Measurements from ENCODE around the gene URGCP. TPM values are rescaled to one million over a fixed set of nuclear protein-coding genes. Genes with fewer than 3 reads are reported as not detected.

The URGCP gene
- total RNA-seq, 1 experiment from 2014 or later = 26.6 TPM

GRCh38 chr7:43938892-43939482 is 32.6 kb upstream of the URGCP start:
- Histone ChIP-seq H3K27me3 (replicated peaks; ENCODE audit: insufficient read depth, low read depth, low read length, poor library complexity) (no peaks in the 10 kb centered on the region), H3K27ac (ENCODE audit: low read depth, low read length, poor library complexity, severe bottlenecking) (no peak overlapping the region), H3K9me3 (ENCODE audit: low read depth, low read length, poor library complexity, severe bottlenecking) (no peaks in the 10 kb centered on the region), H3K36me3 (ENCODE audit: insufficient read depth, low read length, poor library complexity, severe bottlenecking) (no peaks in the 10 kb centered on the region), H3K4me3 (ENCODE audit: low read depth, low read length, poor library complexity, severe bottlenecking) (no peak overlapping the region), H3K4me1 (ENCODE audit: insufficient read depth, low read length, poor library complexity, severe bottlenecking) (no peaks in the 10 kb centered on the region)
- intact Hi-C loops (cut with micrococcal nuclease; ENCODE audit: unreplicated experiment) = no loop called here
- DNase-seq (ENCODE audit: low spot score) = no peak
- TF ChIP-seq EZH2 (IDR thresholded peaks at IDR 0.05; ENCODE audit: borderline replicate concordance, low read depth, low read length, poor library complexity, severe bottlenecking) (no peak), CTCF (conservative IDR thresholded peaks at IDR 0.05; ENCODE audit: low read depth, low read length) (no peak)
- no TSS peak for BruUV-seq (replicated peaks)
- CTCF ChIA-PET = no interaction called here
- POLR2A ChIA-PET (ENCODE audit: low non-redundant PET) = no interaction called here

GRCh38 chr7:43937444-43937843 is 31.0 kb upstream of the URGCP start:
- H3K4me1 ChIP-seq (ENCODE audit: insufficient read depth, low read length, poor library complexity, severe bottlenecking) = no peaks in the 10 kb centered on the region
- TF ChIP-seq EZH2 (IDR thresholded peaks at IDR 0.05; ENCODE audit: borderline replicate concordance, low read depth, low read length, poor library complexity, severe bottlenecking) (no peak), CTCF (conservative IDR thresholded peaks at IDR 0.05; ENCODE audit: low read depth, low read length) (no peak)
- ChIA-PET CTCF (no interaction called here), POLR2A (ENCODE audit: low non-redundant PET) (no interaction called here)
- no TSS peak for BruUV-seq (replicated peaks)
- H3K36me3 ChIP-seq (ENCODE audit: insufficient read depth, low read length, poor library complexity, severe bottlenecking) = no peaks in the 10 kb centered on the region
- no peaks in the 10 kb centered on the region for H3K27me3 ChIP-seq (replicated peaks; ENCODE audit: insufficient read depth, low read depth, low read length, poor library complexity)
- H3K27ac ChIP-seq (ENCODE audit: low read depth, low read length, poor library complexity, severe bottlenecking) = no peak overlapping the region
- DNase-seq (ENCODE audit: low spot score) = no peak
- no peak overlapping the region for H3K4me3 ChIP-seq (ENCODE audit: low read depth, low read length, poor library complexity, severe bottlenecking)
- no peaks in the 10 kb centered on the region for H3K9me3 ChIP-seq (ENCODE audit: low read depth, low read length, poor library complexity, severe bottlenecking)
- intact Hi-C loops (cut with micrococcal nuclease; ENCODE audit: unreplicated experiment) = no loop called here

GRCh38 chr7:43933902-43934560 is 27.6 kb upstream of the URGCP start:
- Histone ChIP-seq H3K4me3 (ENCODE audit: low read depth, low read length, poor library complexity, severe bottlenecking) (no peak overlapping the region), H3K27ac (ENCODE audit: low read depth, low read length, poor library complexity, severe bottlenecking) (no peak overlapping the region), H3K9me3 (ENCODE audit: low read depth, low read length, poor library complexity, severe bottlenecking) (no peaks in the 10 kb centered on the region), H3K27me3 (replicated peaks; ENCODE audit: insufficient read depth, low read depth, low read length, poor library complexity) (no peaks in the 10 kb centered on the region), H3K36me3 (ENCODE audit: insufficient read depth, low read length, poor library complexity, severe bottlenecking) (no peaks in the 10 kb centered on the region), H3K4me1 (ENCODE audit: insufficient read depth, low read length, poor library complexity, severe bottlenecking) (no peaks in the 10 kb centered on the region)
- TF ChIP-seq EZH2 (IDR thresholded peaks at IDR 0.05; ENCODE audit: borderline replicate concordance, low read depth, low read length, poor library complexity, severe bottlenecking) (no peak), CTCF (conservative IDR thresholded peaks at IDR 0.05; ENCODE audit: low read depth, low read length) (no peak)
- intact Hi-C loops (cut with micrococcal nuclease; ENCODE audit: unreplicated experiment) = no loop called here
- POLR2A ChIA-PET (ENCODE audit: low non-redundant PET) = interaction anchor here (0.7 kb wide), 1 partner anchor 229 kb away, joined by 7 read pairs; no protein-coding TSS in a partner anchor
- CTCF ChIA-PET = no interaction called here
- DNase-seq (ENCODE audit: low spot score) = no peak
- BruUV-seq (replicated peaks) = no TSS peak
